Dedifferentiated amniotic fluid mesenchymal stem cell (primary cell): Measurements from ENCODE around the gene STK32C.

Experiments used
- DNase-seq: peaks from one replicate; pipeline ENCODE4 v3.0.0-alpha.2; 2016; ENCODE audit errors: extremely low spot score

STK32C gene

DNA sequence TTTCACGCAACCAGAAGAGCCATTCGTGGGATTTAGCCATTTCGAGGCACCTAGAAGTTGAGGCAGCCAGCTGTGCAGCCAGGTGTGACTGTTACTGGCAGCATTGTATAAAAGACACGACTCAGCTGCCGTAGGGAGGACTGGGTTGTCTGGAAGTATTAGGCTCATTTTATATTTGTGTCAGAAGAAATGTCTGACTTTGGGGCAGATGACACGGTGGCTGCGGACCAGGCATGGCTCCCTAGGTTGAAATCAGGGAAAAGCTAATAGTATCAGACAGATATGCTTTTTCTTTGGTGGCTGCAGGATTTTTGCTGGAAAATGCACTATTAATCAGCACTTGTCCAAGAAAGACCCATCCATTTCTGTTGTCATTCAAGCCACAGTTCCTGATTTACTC lies 125.2 kb downstream of the STK32C start:
- DNase-seq, result no peak

DNA sequence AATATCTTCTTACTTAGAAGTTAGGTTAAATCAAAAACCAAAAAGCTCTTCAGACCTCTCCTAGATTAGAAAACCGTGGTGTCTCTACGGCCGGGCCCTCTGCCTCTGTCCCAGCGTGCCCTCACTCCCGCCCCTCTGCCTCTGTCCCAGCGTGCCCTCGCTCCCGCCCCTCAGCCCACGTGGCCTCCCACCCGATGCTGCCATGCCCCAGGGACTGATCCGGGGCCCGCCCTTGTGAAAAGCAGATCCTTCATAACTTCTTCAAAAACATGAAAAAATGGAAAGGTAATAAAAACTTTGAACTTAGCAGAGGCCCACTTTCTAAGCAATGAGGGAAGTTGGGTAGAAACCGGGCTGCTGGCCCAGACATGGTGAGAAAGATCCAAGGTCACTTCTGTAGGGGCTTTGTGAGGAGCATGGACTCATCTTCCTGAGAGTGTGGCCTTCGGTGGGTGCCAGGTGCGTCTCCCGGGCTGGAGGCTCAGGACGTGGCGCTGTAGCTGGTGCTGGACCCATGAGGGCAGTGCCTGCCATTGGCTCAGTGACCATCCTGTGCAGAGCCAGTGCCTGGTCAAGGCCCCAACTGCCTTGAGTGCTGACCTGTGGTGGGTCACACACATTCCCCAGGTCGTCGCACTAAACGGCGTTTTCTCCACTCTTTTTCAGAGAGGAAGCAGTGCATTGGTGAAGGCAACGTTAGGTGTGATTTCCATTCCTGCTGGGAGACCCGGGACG lies 125.9 kb downstream of the STK32C start:
- DNase-seq, result no peak

GRCh38 chr10:132180736-132181135 lies 127.0 kb downstream of the STK32C start:
- no peak for DNase-seq

DNA sequence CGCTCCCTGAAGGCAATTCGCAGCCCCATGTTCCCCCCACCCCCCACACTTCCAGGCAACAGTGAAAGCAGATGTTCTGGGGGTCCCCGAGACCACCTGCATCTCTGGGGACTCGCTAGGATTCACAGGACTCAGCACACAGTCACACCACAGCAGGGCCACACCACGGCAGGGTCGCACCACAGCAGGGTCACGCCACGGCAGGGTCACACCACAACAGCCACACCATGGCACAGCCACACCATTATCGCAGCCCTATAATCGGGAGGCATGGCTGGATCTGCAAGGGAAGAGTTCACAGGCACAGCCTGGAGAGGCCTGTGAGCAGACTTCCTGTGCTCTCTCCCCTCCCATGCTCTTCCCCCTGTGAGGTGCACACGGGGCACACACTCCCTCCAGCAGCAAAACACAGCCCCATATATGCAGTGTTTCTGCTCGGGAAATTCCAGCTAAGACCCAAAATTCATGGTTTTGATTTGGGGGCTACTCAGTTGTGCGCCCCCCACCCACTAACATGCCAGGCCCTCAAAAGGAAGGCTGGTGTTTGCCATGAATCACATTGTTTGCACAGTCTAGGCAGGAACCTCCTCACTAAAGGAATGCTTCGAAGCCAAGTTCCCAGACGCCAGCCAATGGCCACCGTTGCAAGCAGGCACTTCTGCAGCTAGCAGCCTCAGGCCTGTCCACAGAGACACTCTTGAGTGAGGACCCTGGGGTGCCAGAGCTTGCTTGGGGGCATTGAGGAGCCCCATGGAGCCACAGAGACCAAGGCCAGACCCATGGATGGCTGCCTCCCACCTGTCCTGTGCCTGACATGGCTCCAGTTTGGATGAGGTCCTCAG lies 128.0 kb downstream of the STK32C start:
- DNase-seq, result no peak

- no peak for DNase-seq
Measured at GRCh38 chr10:132178672-132179545, 128.8 kb downstream of the STK32C start.

- DNase-seq, result no peak
Measured at GRCh38 chr10:132178046-132178445, 129.7 kb downstream of the STK32C start.

- DNase-seq, result no peak
Measured at GRCh38 chr10:132176623-132177500, 130.9 kb downstream of the STK32C start.

DNA sequence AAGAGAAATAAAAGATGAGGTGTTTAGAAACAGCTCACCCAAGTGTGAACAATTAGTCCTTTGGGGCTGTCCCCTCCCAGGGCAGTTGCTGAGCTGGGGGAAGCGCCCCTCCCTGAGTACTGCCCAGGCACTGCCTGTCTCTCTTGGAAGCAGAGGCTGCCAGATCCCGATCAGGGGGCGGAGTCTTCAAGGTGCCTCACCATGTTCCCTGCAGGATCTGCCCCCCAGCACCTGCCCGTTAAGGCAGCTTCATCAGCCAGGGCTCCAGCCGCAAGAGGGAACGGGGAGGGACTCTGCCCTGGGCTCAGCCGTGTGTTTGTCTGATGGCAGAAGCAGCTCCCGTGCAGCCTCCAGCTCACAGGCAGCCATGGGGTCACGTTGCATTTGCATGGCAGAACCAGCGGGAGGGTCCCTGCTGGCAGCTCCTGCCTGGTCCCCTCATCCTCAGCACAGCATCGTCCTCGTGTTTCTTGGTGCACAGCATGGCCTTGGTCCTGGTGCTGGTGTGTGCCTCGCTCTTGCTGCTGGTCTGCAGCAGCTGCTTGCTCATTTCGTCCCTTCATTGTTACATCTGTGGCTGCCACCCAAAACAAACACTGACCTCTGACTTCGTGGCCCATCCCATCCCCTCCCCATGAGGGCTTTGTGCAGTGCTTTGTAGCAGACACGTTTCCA lies 131.7 kb downstream of the STK32C start:
- DNase-seq, result no peak

DNA sequence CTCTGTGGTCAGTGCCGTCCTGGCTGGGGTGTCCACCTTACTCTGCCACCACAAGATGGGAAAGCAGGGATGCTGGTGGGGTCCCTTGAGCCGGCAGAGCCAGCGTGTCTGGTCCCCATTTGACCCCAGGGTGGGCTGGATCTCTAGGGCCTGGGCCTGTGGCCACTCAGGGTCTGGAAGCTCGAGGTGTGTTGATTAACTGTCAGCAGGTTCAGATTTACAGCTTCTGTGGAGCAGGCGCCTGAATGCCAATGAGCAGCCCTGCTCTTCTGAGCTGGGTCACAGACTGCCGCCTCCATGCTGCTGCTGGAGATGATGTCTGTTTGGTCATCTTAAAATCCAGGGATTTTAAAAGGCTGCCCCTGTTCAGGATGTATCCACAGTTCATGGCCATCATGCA lies 132.3 kb downstream of the STK32C start:
- no peak for DNase-seq

DNA sequence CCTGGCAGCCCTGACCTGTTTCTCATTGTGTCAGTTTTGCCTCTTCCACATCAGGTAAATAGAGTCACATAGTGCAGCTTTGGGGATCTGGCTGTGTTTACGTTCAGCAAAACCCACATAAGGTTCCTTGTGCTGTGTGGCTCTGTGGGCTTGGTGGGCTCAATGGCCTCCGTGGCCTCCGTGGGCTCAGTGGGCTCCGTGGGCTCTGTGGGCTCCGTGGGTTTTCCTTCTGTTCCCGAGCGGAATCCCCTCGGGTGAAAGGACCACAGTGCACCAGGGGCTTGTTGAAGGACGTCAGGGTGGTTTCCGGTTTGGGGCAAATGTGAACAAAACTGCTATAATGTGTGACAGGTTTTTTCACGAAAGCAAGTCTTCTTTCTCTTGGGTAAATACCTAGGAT lies 133.5 kb downstream of the STK32C start:
- DNase-seq, result no peak

DNA sequence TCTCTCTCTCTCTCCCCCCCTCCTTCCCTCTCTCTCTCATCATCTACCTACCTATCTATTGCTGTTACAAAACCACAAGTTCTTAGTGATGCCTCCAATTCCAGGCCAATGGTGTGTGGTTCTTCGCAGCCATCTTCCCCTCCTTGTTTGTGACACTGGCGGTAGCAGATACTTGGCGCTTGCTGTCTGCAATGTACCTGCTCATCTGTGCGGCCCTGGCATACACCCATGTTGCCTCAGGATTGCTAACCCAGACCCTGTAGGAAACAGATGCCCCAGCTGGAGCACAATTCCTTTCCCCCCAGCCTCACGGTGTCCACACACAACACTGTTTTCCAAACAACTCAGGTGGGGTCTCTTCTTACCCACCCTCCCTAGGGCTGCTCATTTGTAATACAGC lies 134.6 kb downstream of the STK32C start:
- DNase-seq, result no peak

- no peak for DNase-seq
Measured at GRCh38 chr10:132172091-132173066, 135.4 kb downstream of the STK32C start.

GRCh38 chr10:132170561-132171361 lies 137.0 kb downstream of the STK32C start:
- no peak for DNase-seq

DNA sequence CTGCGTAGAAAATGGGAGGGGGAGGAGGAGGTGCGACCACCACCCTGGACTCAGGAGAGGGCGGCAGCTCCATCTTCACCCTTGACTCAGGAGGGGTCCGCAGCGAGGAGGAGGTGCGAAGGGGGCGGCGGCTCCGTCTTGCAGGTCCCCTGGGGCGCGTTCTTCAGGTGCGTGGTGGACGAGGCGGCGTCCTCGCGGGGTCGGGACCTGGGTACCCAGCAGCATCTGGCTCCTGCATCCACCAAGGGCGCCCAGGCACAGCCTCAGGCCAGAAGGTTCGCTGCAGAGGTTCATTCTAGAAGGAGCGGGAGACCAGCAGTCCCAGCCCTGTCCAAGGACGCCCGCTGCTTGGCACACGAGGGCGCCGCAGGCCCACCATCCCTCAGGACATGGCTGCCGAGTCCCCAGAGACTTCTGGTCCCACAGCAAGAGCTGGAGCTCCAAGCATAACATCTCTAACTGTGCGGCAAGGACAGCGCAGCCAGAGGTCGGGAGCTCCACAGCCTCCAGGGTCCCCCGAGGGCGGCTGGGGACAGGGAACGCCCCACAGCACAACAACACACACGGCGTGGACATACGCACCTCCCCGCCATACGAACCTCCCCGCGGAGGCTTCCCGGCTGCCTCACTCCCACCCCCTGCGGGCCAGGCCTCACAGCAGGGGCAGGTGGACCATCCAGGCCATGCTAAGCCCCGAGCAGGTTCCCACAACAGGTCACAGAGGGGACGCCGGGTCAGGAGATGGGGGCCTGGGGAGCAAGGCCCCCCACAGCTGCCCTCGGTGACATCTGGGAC lies 137.8 kb downstream of the STK32C start:
- no peak for DNase-seq

GRCh38 chr10:132169031-132169765 lies 138.6 kb downstream of the STK32C start:
- no peak for DNase-seq

DNA sequence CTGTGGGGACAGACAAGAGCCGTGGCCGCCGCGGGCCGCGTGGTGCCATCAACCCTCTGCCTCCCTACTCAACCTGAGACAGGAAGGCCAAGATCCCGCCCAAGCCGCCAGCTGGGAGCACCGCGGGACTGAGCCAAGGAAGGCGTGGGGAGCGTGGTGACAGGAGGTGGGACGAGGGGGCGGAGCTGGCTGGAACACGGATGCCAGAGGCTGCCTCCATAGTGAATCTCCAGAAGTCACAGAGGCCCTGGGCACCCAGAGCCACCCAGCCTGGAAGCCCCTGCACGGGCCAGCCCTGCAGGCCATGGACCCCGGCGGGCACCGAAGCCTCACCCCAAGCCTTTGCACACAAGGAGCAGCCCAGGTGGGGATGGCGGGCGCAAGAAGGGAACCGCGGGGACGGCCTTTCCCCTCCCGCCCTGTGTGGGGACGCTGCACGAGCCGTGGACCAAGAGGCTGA lies 139.1 kb downstream of the STK32C start:
- DNase-seq, result no peak

- no peak for DNase-seq
Measured at GRCh38 chr10:132167976-132168375, 139.8 kb downstream of the STK32C start.
